GM21528 (cell line): ENCODE data around the gene CLCN7.

Experiments used
- ATAC-seq: cut with Tn5 transposase; IDR thresholded peaks from one replicate; pipeline ENCODE4 v1.9.1; 2021; ENCODE audit warnings: mild to moderate bottlenecking, moderate library complexity; ENCODE audit not compliant: unreplicated experiment, low FRiP score

Gene CLCN7, protein sequence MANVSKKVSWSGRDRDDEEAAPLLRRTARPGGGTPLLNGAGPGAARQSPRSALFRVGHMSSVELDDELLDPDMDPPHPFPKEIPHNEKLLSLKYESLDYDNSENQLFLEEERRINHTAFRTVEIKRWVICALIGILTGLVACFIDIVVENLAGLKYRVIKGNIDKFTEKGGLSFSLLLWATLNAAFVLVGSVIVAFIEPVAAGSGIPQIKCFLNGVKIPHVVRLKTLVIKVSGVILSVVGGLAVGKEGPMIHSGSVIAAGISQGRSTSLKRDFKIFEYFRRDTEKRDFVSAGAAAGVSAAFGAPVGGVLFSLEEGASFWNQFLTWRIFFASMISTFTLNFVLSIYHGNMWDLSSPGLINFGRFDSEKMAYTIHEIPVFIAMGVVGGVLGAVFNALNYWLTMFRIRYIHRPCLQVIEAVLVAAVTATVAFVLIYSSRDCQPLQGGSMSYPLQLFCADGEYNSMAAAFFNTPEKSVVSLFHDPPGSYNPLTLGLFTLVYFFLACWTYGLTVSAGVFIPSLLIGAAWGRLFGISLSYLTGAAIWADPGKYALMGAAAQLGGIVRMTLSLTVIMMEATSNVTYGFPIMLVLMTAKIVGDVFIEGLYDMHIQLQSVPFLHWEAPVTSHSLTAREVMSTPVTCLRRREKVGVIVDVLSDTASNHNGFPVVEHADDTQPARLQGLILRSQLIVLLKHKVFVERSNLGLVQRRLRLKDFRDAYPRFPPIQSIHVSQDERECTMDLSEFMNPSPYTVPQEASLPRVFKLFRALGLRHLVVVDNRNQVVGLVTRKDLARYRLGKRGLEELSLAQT

DNA sequence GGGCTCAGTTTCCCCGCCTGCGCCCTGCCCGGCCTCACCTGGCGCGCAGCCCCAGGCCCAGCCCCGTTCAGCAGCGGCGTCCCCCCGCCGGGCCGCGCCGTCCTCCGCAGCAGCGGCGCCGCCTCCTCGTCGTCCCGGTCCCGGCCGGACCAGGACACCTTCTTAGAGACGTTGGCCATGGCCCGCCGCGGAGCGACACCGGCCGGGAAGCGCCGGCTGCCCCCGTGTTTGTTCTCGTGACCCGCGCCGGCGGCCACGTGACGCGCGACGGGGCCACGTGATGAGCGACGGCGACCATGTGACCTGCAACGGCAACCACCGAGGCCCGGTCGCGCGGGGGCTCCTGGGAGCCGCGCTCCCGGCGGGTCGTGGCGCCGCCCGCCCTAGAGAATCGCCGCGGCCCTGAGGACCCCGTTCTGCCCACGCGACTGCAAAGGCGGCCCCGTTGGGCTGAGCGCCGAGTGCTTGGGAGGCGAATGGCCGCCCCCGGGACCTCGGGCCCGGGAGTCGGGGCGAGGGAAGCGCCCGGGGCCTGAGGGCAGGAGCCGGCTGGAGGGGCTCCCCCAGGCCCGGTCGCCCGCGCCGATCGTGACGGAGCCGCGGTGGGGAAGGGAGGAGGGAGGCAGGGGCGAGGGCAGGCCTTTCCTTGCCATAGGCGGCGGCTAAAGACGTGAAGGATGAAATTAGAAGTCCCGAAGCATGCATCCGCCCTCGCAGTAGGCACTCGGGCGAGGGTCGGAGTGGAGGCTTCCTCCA lies at the start of gene CLCN7:
TSS of gene CLCN7 (minus strand) at position 233 of the 756 bp plus-strand sequence. CDS start at position 179, 54 bp downstream.
- peak; percentile 70 for ATAC-seq

DNA sequence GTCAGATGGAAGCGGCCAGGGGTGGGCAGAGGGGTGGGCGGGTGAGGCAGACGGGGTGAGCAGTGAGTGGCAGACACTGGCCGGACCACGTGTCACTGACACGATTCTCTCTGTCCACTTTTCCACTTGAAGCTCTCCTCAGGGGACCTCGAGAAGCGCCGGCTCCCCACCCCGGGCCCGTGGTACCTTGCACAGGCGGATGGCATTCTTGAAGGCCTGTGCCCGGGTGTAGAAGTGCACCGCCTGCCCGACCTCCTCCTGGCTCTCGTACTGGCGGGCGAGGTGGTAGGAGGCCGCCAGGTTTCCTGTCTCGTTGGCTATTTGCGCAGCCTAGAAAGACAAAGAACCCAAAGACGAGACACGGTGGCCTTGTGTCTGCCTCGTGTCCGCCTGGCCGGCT lies 49.5 kb upstream of the CLCN7 start:
- ATAC-seq, result no peak

DNA sequence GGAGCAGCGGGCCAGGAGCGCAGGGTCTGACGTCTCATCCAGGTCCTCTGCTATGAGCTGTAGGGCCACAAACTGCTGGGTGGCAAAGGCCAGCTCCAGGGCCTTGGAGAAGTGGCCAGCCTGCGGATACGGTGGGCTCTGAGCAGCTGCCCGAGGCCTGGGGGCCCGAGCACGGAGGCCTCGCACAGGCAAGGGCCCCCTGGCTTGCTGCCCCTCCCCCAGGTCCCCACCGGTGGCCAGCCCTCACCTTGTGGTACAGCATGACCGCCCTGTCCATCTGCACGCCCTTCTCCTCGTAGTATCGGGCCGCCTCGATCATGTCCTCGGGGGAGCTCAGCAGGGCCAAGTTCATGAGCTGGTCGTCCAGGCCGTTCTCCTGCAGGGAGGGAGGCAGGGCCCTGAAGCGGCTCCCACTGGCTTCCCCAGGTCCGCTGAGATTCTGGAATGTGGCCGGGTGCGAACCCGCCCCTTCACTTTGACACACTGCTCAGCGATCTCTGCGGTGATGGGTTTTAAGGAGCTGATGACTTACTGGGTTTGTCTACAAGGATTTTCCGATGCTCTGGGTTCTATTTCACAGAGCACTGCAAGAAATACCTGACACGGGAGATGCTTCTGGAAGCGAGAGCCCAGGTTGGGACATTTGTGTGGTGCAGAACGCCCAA lies 48.9 kb upstream of the CLCN7 start:
- ATAC-seq, result no peak

DNA sequence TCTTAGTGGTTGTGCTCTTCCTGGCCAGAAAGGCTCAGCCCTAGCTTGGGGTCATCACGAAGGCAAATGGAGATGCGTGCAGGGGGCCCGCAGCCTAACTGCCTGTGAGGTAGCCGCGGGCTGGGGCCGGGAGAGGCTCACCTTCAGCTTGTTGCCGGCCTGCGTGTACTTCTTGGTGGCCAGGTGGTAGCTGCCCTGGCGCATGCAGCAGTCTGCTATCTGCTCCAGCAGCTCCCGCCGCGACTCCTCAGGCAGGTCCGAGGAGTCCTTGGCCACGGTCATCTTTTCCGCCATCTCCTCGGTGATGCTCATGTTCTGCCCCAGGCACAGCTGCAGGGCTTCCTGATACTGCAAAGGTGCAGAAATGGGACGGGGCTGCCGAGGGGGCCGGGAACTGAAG lies 45.6 kb upstream of the CLCN7 start:
- no peak for ATAC-seq

DNA sequence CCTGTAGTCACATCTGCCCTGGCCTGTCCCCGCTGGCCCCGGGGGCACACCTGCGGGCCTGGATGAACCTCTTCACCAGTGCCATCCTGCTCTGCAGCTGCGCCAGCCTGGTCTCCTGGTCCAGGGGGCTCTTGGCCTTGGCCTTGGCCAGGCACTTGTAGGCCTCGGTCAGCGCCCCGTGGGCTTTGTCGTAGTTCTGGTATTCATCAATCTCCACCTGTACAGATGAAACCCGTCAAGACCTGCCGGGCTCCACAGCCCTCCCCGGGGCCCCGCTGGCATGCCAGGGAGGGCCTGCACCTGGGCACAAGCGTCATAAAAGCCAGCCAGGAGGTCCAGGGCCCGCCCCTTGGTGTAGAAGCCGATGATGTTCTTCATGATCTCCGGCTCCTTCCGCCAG lies 45.0 kb upstream of the CLCN7 start:
- no peak for ATAC-seq

DNA sequence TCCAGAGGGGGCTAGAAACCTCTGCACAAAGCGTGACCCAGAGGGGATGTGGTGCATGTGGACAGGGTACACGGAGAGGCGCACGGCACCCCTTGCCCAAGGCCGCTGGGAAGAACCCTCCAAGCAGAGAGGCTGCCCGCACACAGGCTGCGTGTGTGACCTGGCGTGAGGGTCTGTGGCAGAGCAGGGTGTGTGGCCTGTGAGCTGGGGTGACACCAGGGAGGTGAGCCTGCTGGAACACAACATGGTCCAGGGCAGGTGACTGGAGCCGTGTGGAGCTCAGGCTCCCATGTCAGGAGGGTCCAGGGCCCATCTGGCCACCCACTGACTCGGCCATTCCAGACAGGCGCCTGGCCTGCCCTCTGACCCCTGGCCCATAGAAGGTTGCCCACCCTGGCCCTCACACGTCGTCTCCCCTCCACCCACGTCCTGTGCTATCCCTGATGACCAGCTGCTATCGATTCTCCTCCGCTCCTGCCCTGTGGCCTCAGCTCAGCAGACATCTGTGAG lies 43.9 kb upstream of the CLCN7 start:
- ATAC-seq, result no peak

DNA sequence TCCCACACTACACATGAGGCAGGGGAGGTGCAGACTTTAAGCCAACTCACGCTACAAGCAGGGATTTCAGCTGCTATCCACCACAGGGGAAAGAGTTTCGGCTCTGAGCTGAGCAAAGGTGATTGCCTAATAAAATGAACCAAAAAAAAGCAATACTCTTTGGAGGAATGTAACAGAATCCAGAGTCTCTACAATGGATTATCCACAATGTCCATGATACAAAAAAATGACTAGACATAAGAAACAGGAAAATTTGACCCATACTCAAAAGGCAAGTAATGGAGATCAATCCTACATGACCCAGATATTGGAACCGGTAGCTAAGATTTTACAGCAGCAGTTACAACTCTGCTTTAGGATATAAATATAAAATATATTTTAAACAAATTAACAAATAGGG lies 39.7 kb upstream of the CLCN7 start:
- no peak for ATAC-seq

DNA sequence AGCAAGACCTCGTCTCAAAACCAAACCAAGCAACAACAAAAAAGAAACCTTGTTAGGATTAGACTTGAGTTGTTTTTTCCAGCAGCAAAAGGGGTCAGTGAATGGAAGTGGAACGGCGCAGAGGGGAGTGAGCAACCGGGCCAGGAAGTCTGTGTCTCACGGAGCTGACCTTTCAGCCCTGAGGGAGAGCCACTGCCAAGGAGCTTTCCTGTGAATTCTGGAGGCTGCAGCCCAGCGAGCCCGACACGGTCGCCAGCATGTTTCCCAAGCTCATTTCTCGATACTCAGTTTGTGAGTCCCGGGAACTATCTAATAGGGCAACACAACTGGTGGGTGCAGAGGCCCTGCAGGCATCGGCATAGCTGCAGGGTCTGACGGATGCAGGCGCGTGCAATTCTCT lies 37.9 kb upstream of the CLCN7 start:
- no peak for ATAC-seq

DNA sequence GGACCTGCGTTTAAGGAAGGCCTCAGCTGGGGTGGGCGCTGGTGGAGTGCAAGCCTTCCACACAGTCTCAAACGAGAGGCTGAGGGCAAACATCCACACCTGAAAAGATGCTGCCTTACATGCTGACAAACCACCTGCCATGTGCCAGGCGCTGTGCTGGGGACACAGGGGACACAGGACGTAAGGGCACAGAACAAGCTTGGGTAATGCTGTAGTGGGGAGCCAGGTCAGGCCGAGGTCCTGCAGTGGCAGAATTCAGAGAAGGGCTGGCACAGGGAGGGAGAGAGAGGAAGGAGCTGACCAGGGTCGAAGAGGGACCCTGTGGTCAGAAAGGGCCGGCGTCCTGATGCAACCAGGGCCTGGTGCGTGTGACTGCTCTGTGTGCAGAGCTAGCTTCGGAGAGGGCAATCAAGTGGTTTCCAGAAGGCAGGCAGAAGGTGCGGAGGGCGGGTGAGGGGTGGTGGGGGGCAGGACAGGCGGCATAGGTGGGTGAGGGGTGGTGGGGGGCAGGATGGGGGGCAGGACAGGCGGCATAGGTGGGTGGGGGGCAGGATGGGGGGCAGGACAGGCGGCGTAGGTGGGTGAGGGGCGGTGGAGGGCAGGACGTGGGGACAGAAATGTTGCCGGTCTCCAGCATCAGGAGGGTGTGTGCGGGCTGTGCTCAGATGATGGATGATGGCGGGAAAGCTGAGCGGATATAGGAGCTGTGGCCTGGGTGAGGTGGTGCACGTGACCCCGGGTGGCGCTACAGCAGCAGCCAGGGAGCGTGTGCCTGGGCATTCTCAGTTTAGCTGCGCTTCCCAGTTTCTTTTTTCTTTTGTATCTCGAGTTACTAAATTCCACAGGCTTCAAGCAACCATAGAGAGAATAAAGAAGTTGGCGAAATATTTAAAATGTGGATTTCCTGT lies 37.1 kb upstream of the CLCN7 start:
- no peak for ATAC-seq

DNA sequence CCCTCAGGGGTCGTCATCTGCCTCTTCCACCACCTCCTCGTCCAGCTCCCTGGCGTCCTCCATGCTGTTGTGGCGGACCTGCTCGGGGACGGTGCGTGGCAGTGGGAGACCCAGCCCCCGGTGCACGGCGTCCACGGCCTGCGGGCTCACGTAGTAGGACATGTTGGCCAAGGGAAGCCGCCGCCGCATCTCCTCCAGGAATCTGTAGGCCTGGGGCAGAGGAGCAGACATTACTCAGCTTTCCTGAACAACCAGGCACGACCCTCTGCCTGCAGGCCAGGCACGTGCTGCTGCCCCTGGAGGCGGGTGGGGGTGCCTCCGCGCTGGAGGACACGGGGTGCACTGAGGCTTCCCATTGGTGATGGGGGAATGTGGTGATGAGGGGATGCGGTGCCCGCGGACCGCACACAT lies 36.1 kb upstream of the CLCN7 start:
- no peak for ATAC-seq

DNA sequence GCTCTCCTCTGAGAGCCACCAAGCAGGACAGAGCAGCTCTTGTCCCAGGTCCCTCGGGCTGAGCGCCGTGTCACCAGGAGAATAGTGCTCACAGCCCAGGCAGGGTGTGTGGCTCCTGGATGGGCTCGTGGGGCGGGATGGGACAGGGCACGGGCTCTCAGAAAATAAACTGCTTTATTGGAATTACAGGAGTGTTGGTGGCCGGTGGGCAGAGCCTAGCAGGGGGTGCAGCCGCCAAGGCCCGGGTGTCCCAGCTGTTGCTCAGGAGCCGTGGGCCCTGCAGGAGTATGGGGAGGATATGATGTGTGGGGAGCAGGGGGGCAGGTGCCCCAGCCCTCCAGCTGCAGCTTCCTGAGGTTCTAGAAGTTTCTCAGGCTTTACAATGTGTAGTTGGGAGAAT lies 35.4 kb upstream of the CLCN7 start:
- ATAC-seq, result no peak

DNA sequence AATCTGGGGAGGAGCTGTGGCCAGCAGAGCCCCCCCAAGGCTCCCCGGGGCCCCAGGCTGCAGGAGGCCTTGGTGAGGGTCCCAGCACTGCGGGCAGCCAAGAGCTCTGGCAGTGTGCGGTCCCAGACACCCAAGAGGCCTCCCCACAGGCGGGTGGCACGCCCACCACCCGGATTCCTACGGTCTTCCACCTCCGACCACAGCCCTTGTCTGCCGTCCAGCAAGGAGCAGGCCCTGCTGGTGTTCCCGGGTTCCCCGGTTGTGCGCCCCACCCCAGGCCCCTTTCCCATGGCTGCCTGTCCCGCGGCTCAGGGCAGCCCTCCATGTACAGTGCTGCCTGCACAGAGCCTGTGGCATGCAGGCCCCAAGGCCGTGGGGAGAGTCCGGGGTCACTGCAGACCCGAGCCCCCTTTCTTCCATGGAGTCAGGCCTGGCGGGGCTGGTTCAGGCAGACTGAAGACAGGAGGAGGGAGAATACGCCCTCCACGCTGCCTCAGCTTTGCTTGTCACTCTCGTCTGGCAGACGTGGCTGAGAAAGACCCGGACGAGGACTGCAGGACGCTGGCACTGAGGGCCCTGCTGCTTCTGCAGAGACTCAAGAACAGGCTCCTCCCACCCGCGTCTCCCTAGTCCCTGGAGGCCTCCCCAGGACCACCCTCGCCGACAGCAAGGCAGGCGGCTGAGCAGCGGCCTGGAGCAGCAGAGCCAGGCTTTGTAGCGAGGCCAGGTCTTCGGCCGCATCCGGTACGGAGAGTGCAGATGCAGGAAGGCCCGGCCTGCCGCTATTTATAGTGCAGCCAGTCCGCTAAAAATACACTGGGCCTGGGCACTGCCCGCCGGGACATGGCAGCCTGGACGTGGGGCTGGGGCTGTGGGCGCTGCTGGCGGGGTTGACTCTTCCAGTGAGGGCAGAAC lies 34.7 kb upstream of the CLCN7 start:
- no peak for ATAC-seq

DNA sequence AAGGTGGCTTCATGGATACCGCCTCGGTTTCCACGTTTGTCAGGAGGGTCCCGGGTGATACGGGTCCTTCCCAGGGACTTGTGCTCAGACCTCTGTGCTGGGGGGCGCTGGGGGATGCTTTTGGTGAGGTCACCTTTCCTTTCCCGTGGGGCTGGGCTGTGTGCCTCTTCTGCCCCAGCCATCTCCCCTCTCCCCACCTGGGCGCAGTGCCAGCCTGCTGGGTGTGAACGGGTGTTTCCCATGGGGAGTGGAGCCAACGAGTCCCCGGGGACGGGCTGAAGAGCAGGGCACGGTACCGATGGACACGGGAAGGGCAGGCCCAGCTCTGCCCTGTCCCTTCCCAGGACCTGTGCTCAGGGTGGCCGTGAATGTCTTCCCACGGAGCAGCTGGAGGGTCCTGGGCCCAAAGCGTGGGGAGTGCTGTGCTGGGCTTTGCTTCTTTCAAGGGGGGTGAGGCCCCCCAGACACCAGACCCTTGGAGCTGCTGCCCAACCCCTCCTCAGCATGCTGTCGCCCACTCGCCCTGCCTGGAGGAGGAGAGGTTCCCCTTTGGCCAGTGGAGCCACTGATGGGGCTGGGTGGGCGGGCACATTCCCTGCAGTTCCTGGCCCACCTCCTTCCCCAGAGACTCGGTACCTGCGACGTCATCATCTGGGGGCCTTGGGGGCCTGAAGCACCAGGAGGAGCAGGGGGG lies 33.8 kb upstream of the CLCN7 start:
- ATAC-seq, result no peak

DNA sequence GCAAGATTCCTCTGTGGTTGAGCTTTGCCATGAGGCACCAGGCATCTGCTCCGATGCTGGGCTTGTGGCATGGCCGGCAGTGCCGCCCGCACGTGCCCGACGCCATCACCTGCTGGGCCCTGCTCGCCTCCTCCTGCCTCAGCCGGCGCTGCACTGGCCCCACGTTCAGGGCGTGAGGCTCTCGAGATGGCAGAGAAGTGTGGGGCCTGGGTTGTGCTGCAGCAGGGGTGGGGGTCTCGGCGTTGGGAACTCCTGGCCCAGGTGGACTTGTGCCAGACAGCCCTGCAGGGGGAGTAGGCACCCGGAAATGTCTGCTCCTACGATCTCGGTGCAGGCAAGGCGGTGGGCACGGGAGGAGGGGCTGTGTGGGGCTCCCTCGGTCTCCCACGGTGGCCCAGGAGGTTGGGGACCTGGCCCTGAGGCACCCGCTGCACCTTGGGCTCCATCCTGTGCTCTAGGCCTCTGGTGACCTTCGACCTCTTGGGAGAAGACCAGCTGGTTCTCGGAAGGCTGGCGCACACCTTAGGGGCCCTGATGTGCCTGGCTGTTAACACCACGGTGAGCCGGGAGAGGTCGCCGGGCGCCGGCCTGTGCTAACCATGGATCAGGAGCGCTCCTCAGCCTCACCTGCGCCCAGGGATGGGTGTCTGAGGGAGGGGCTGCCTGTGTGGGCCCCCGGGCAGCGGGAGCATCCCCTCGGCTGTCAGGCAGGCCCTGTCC lies 31.8 kb upstream of the CLCN7 start:
- no peak for ATAC-seq

DNA sequence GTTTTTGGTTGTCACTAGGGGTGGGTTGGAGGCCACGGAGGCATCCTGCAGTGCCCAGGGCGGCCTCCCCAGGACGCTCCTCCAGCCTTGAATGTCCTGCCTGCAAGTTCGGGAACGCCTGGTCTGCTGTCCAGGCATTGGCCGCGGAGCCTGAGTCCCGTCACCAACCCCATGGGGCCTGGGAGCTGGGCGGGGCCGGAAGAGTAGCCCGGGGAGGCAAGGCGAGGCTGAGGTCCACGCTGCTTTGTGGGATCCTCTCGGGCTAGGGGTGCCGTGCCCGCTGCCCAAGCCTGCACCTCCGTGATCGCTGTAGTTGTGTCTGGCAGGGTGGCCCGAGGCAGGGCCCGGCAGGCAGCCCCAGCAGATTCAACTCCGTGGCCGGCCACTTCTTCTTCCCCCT lies 31.1 kb upstream of the CLCN7 start:
- no peak for ATAC-seq

DNA sequence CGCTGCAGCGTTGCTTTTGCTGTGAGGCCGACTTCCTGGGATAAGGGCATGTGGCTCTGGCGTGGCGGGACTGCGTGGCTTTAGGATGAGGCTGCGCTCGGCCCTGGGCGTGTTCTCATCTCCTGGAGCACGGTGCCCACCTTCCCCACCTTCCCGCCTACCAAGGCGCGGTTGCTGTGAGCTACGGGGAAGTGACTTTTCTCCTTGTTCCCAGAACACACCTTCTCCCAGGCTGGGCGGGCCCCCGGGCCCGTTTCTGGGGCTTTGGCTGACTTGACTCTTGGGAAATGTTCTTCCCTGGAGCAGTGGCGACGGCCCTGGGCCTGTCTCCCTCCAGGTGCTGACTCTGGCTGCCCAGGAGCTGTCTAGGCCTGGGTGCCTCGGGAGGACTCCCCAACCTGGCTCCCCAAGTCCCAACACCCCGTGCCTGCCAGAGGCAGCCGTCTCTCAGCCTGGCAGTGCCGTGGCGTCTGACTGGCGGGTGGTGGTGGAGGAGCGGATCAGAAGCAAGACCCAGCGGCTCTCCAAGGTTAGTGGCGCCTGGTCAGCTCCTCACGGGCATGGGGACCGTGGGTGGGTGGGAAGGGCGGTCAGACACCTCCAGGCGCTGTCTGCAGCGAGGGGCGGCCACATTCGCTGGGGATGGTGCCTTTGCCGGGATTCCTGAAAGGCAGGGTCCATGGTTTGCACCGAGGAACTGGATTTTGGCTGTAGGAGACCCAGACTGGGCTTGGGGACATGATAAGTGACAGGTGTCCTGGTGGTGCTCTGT lies 30.4 kb upstream of the CLCN7 start:
- no peak for ATAC-seq
